Panc1 (cell line): ENCODE measurements around the gene QKI. TPM values are rescaled to one million over a fixed set of nuclear protein-coding genes. Genes with fewer than 3 reads are reported as not detected.

ENCODE experiments used
- ATAC-seq: fragments of 200-7000 bp; cut with Tn5 transposase; 2 replicates; pipeline ENCODE4 v1.9.1; 2020; ENCODE audit warnings: mild to moderate bottlenecking, moderate library complexity
- BruUV-seq: library from RNA; stranded (reverse); fragments of 400-500 nt; replicated peaks from 2 replicates; lab custom pipeline; 2021; lab: Mats Ljungman, UMichigan
- CTCF ChIA-PET: fragments of 300-600 bp; sonication (Branson Sonifier 250); formaldehyde crosslinking; loops from one replicate; lab custom pipeline; 2022; ENCODE audit warnings: antibody characterized with exemption; lab: Charles Lee
- POLR2A ChIA-PET: fragments of 300-600 bp; sonication (Branson Sonifier 250); formaldehyde crosslinking; loops from one replicate; lab custom pipeline; 2022; ENCODE audit warnings: antibody characterized with exemption; lab: Charles Lee
- DNase-seq: peaks from one replicate; pipeline ENCODE4 v3.0.0-alpha.2; 2010; ENCODE audit warnings: low read depth, low spot score
- H3K27ac ChIP-seq: 2 replicates; pipeline ENCODE4 v1.5.1; 2011; ENCODE audit warnings: mild to moderate bottlenecking, low read length, inconsistent platforms
- H3K27me3 ChIP-seq: fragments of 200-500 bp; sonication (Bioruptor generic); 2 replicates; pipeline ENCODE4 v1.6.0; 2014; ENCODE audit warnings: low read length, inconsistent platforms; ENCODE audit not compliant: control insufficient read depth, insufficient read depth
- H3K36me3 ChIP-seq: fragments of 200-500 bp; sonication (Bioruptor generic); 2 replicates; pipeline ENCODE4 v1.5.1; 2014; ENCODE audit warnings: inconsistent platforms, mild to moderate bottlenecking, low read length, moderate library complexity; ENCODE audit not compliant: control insufficient read depth, insufficient read depth
- H3K4me1 ChIP-seq: 2 replicates; pipeline ENCODE4 v1.5.1; 2011; ENCODE audit warnings: inconsistent platforms, mild to moderate bottlenecking, low read length, moderate library complexity; ENCODE audit not compliant: control insufficient read depth, insufficient read depth
- H3K4me3 ChIP-seq, 2 experiments: 2 replicates each; pipeline ENCODE4 v1.5.1; 2011 to 2012; ENCODE audit warnings: low read depth in 2 of 2, low read length in 2 of 2, mild to moderate bottlenecking in 2 of 2, inconsistent platforms in 1 of 2, moderate library complexity in 1 of 2
- H3K9me3 ChIP-seq: fragments of 200-500 bp; sonication (Bioruptor generic); 2 replicates; pipeline ENCODE4 v1.5.1; 2014; ENCODE audit warnings: low read depth, mild to moderate bottlenecking, inconsistent platforms, low read length, moderate library complexity; ENCODE audit not compliant: control insufficient read depth, insufficient read depth
- POLR2AphosphoS5 ChIP-seq: IDR thresholded peaks from 2 replicates; pipeline ENCODE4 v1.6.1; 2012; ENCODE audit warnings: mild to moderate bottlenecking, low read depth, low read length, moderate library complexity
- SIN3A ChIP-seq: IDR thresholded peaks from 2 replicates; pipeline ENCODE4 v1.6.1; 2012; ENCODE audit warnings: low read depth, mild to moderate bottlenecking, low read length, moderate library complexity, borderline replicate concordance; ENCODE audit not compliant: insufficient read depth
- TCF7L2 ChIP-seq: IDR thresholded peaks from 2 replicates; pipeline ENCODE4 v1.6.1; 2011; ENCODE audit warnings: mild to moderate bottlenecking, low read depth, low read length, inconsistent platforms
- in situ Hi-C: cut with HindIII; loops from 2 replicates; pipeline ENCODE4 v1.10.0; 2016; ENCODE audit warnings: low sequenced_read_pairs, low pct_unique_long_range_greater_than_20kb
- intact Hi-C: fragments of 100-400 bp; cut with micrococcal nuclease; formaldehyde crosslinking; loops from one replicate; pipeline ENCODE4 v1.10.0; 2022; ENCODE audit not compliant: unreplicated experiment
- total RNA-seq: library from RNA; stranded (reverse); gene quantifications from one replicate; pipeline ENCODE4 v1.2.1, GENCODE V29; 2021; ENCODE audit not compliant: unreplicated experiment
- TF ChIP-seq, protein P1 (sequence below): fragments of 450-650 bp; IDR thresholded peaks from 2 replicates; pipeline ENCODE4 v1.5.1; 2017; ENCODE audit warnings: mild to moderate bottlenecking
- TF ChIP-seq, protein P2 (sequence below), 2 experiments: IDR thresholded peaks; 2 replicates each; pipeline ENCODE4 v1.6.1; 2011 to 2012; ENCODE audit warnings: low read depth in 2 of 2, control low read depth in 1 of 2, low read length in 1 of 2, mild to moderate bottlenecking in 1 of 2, moderate library complexity in 1 of 2; ENCODE audit not compliant: insufficient read depth in 1 of 2

Gene QKI
- total RNA-seq, 1 experiment from 2014 or later, result 176 TPM

DNA sequence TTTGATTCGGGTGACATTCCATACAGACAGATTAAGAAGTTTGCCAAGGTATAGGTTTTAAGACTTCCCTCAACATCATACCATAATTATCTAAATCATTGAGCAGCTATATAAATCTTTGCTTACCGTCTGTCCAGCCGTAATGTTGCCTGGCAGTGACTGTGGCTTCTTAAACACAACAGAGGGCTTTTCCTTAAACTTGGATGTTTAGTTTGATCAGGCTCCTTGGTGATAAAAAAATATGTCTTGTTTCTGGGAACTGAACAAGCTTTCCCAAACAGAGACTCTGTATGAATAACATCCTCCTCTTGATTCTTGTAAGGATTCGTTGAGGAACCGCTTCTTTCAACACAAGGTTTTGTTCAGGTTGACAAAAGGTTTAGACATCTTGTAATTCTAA, 130.9 kb downstream of the QKI start:
- in situ Hi-C loops, result no loop called here

GRCh38 chr6:163547287-163547686, 132.8 kb downstream of the QKI start:
- ChIA-PET CTCF (no interaction called here), POLR2A (no interaction called here)
- no peaks in the 10 kb centered on the region for H3K9me3 ChIP-seq
- H3K27me3 ChIP-seq, result no peaks in the 10 kb centered on the region
- H3K4me1 ChIP-seq, result no peaks in the 10 kb centered on the region
- TF ChIP-seq POLR2AphosphoS5, result no peak
- TF ChIP-seq SIN3A, result no peak
- TF ChIP-seq TCF7L2, result no peak
- TF ChIP-seq, protein P1, sequence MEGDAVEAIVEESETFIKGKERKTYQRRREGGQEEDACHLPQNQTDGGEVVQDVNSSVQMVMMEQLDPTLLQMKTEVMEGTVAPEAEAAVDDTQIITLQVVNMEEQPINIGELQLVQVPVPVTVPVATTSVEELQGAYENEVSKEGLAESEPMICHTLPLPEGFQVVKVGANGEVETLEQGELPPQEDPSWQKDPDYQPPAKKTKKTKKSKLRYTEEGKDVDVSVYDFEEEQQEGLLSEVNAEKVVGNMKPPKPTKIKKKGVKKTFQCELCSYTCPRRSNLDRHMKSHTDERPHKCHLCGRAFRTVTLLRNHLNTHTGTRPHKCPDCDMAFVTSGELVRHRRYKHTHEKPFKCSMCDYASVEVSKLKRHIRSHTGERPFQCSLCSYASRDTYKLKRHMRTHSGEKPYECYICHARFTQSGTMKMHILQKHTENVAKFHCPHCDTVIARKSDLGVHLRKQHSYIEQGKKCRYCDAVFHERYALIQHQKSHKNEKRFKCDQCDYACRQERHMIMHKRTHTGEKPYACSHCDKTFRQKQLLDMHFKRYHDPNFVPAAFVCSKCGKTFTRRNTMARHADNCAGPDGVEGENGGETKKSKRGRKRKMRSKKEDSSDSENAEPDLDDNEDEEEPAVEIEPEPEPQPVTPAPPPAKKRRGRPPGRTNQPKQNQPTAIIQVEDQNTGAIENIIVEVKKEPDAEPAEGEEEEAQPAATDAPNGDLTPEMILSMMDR, result no peak
- TF ChIP-seq, protein P2, sequence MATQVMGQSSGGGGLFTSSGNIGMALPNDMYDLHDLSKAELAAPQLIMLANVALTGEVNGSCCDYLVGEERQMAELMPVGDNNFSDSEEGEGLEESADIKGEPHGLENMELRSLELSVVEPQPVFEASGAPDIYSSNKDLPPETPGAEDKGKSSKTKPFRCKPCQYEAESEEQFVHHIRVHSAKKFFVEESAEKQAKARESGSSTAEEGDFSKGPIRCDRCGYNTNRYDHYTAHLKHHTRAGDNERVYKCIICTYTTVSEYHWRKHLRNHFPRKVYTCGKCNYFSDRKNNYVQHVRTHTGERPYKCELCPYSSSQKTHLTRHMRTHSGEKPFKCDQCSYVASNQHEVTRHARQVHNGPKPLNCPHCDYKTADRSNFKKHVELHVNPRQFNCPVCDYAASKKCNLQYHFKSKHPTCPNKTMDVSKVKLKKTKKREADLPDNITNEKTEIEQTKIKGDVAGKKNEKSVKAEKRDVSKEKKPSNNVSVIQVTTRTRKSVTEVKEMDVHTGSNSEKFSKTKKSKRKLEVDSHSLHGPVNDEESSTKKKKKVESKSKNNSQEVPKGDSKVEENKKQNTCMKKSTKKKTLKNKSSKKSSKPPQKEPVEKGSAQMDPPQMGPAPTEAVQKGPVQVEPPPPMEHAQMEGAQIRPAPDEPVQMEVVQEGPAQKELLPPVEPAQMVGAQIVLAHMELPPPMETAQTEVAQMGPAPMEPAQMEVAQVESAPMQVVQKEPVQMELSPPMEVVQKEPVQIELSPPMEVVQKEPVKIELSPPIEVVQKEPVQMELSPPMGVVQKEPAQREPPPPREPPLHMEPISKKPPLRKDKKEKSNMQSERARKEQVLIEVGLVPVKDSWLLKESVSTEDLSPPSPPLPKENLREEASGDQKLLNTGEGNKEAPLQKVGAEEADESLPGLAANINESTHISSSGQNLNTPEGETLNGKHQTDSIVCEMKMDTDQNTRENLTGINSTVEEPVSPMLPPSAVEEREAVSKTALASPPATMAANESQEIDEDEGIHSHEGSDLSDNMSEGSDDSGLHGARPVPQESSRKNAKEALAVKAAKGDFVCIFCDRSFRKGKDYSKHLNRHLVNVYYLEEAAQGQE (IDR thresholded peaks at IDR 0.05; ENCODE audit: insufficient read depth in 1 of 2, low read depth in 2 of 2, low read length in 1 of 2), result no peak
- no peak overlapping the region for H3K27ac ChIP-seq
- no TSS peak for BruUV-seq
- no peaks in the 10 kb centered on the region; the same call in none of the 2 replicates for H3K36me3 ChIP-seq
- ATAC-seq, result no peak
- in situ Hi-C loops, result no loop called here
- H3K4me3 ChIP-seq, result no peak overlapping the region
- no peak for DNase-seq
- intact Hi-C loops, result no loop called here

More for the DNA sequence above, 130.9 kb downstream of the QKI start:
- ATAC-seq, result no peak
- Histone ChIP-seq H3K9me3 (no peaks in the 10 kb centered on the region), H3K4me3 (no peak overlapping the region), H3K27ac (no peak overlapping the region), H3K4me1 (no peaks in the 10 kb centered on the region), H3K27me3 (no peaks in the 10 kb centered on the region), H3K36me3 (no peaks in the 10 kb centered on the region; the same call in none of the 2 replicates)
- TF ChIP-seq, protein P2 (IDR thresholded peaks at IDR 0.05; ENCODE audit: insufficient read depth in 1 of 2, low read depth in 2 of 2, low read length in 1 of 2), result no peak
- TF ChIP-seq TCF7L2, result no peak
- no peak for TF ChIP-seq SIN3A
- TF ChIP-seq POLR2AphosphoS5, result no peak
- TF ChIP-seq, protein P1, result no peak
- intact Hi-C loops, result no loop called here
- no TSS peak for BruUV-seq
- DNase-seq, result no peak
- POLR2A ChIA-PET, result no interaction called here
- CTCF ChIA-PET, result no interaction called here
